HepG2 (cell line): ENCODE data around the gene BACE1-AS. TPM values are rescaled to one million over a fixed set of nuclear protein-coding genes. Genes with fewer than 3 reads are reported as not detected.

ENCODE experiments used
- CBX5 ChIP-seq: sonication (generic); formaldehyde crosslinking; IDR thresholded peaks from 2 replicates; pipeline ENCODE4 v1.4.0; 2020; ENCODE audit warnings: missing genetic modification reagents, borderline replicate concordance
- GMEB1 ChIP-seq: sonication (generic); formaldehyde crosslinking; IDR thresholded peaks from 2 replicates; pipeline ENCODE4 v1.5.1; 2020; ENCODE audit warnings: missing genetic modification reagents, mild to moderate bottlenecking, borderline replicate concordance
- HNF1A ChIP-seq, 2 experiments: sonication (generic) in 1 of 2; formaldehyde crosslinking in 1 of 2; IDR thresholded peaks; 2 replicates each; pipeline versions ENCODE4 v1.4.0 to v1.6.1; 2016 to 2020; ENCODE audit warnings: borderline replicate concordance in 1 of 2, low read depth in 1 of 2, mild to moderate bottlenecking in 1 of 2, missing genetic modification reagents in 1 of 2
- NFYB ChIP-seq: sonication (generic); formaldehyde crosslinking; IDR thresholded peaks from 2 replicates; pipeline ENCODE4 v1.4.0; 2020; ENCODE audit warnings: missing genetic modification reagents
- STAT5B ChIP-seq: sonication (generic); formaldehyde crosslinking; IDR thresholded peaks from 2 replicates; pipeline ENCODE4 v1.4.0; 2020; ENCODE audit warnings: missing genetic modification reagents
- TBX3 ChIP-seq: fragments of 450-650 bp; IDR thresholded peaks from 2 replicates; pipeline ENCODE4 v1.6.1; 2017; ENCODE audit warnings: antibody characterized with exemption, mild to moderate bottlenecking, inconsistent platforms, borderline replicate concordance
- ZBTB8A ChIP-seq: sonication (generic); formaldehyde crosslinking; IDR thresholded peaks from 2 replicates; pipeline ENCODE4 v1.4.0; 2020; ENCODE audit warnings: mild to moderate bottlenecking, low read depth, missing genetic modification reagents, borderline replicate concordance
- ZFP36L2 ChIP-seq: sonication (generic); formaldehyde crosslinking; IDR thresholded peaks from 2 replicates; pipeline ENCODE4 v1.4.0; 2020; ENCODE audit warnings: missing genetic modification reagents
- ZFYVE20 ChIP-seq: sonication (generic); formaldehyde crosslinking; IDR thresholded peaks from 2 replicates; pipeline ENCODE4 v1.8.0; 2023; ENCODE audit warnings: low read depth, mild to moderate bottlenecking, moderate library complexity, missing genetic modification reagents, borderline replicate concordance
- ZMAT3 ChIP-seq: sonication (generic); formaldehyde crosslinking; conservative IDR thresholded peaks from 2 replicates; pipeline ENCODE4 v1.7.0; 2021; ENCODE audit warnings: missing genetic modification reagents
- ZNF20 ChIP-seq: sonication (generic); formaldehyde crosslinking; IDR thresholded peaks from 2 replicates; pipeline ENCODE4 v1.4.0; 2020; ENCODE audit warnings: mild to moderate bottlenecking, moderate library complexity, missing genetic modification reagents
- ZNF225 ChIP-seq: sonication (generic); formaldehyde crosslinking; IDR thresholded peaks from 2 replicates; pipeline ENCODE4 v1.4.0; 2020; ENCODE audit warnings: mild to moderate bottlenecking, missing genetic modification reagents
- polyA plus RNA-seq, 8 experiments: library from polyadenylated mRNA; depleted of rRNA in 3 of 8; stranded (reverse) in 7 of 8; unstranded in 1 of 8; fragments of >200 nt; fragmentation: Illumina TruSeq in 4 of 8; extraction: Trizol in 4 of 8; gene quantifications; 2 replicates each; pipeline versions ENCODE4 v1.2.1 to v1.2.3, GENCODE V29; 2011 to 2016; ENCODE audit warnings: low read depth in 4 of 8, missing spikeins in 1 of 8, mixed read lengths in 1 of 8; ENCODE audit not compliant: insufficient read depth in 1 of 8
- total RNA-seq, 5 experiments: library from RNA; depleted of rRNA; stranded (reverse); fragments of >200 nt; fragmentation: Illumina TruSeq; extraction: Trizol; gene quantifications; 2 replicates each; pipeline ENCODE4 v1.2.3, GENCODE V29; 2016; ENCODE audit warnings: low read depth in 1 of 5
- TF ChIP-seq, protein P1 (sequence below): sonication (generic); formaldehyde crosslinking; IDR thresholded peaks from 2 replicates; pipeline ENCODE4 v1.8.0; 2022; ENCODE audit warnings: missing genetic modification reagents, mild to moderate bottlenecking, moderate library complexity, borderline replicate concordance
- TF ChIP-seq, protein P2 (sequence below): IDR thresholded peaks from 2 replicates; pipeline ENCODE4 v1.6.1; 2016; ENCODE audit warnings: low read depth
- TF ChIP-seq, protein P3 (sequence below): sonication (generic); formaldehyde crosslinking; IDR thresholded peaks from 2 replicates; pipeline ENCODE4 v1.8.1; 2023; ENCODE audit warnings: missing genetic modification reagents, mild to moderate bottlenecking, borderline replicate concordance
- TF ChIP-seq, protein P4 (sequence below): sonication (generic); formaldehyde crosslinking; IDR thresholded peaks from 2 replicates; pipeline ENCODE4 v1.5.1; 2020; ENCODE audit warnings: mild to moderate bottlenecking, missing genetic modification reagents, moderate library complexity

BACE1-AS gene
- total and polyA plus RNA-seq, 2 of the 13 experiments (the other 11 are each of a cell fraction or from before 2014, with no cell fraction given): 2.0 to 3.9 TPM

DNA sequence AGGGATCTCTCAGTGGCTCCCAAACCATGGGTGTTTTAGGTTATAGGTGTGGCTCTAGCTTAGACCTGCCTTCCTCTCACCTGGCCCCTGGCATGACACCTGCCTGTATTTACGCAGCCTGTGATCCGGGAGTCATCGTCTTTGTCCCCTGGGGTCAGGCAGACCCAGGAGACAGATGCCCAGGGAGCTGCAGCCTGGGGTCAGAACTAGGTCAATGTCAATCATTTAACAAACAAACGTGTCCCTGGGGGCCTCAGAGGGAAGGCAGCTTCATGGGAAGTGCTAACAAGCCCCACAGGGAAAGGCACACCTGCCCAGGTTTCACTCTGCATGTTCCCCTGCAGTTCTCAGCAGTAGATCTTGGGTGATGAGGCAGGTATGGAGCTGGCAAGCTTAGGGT, 12.0 kb downstream of the BACE1-AS start (continued):
- TF ChIP-seq, protein P1, sequence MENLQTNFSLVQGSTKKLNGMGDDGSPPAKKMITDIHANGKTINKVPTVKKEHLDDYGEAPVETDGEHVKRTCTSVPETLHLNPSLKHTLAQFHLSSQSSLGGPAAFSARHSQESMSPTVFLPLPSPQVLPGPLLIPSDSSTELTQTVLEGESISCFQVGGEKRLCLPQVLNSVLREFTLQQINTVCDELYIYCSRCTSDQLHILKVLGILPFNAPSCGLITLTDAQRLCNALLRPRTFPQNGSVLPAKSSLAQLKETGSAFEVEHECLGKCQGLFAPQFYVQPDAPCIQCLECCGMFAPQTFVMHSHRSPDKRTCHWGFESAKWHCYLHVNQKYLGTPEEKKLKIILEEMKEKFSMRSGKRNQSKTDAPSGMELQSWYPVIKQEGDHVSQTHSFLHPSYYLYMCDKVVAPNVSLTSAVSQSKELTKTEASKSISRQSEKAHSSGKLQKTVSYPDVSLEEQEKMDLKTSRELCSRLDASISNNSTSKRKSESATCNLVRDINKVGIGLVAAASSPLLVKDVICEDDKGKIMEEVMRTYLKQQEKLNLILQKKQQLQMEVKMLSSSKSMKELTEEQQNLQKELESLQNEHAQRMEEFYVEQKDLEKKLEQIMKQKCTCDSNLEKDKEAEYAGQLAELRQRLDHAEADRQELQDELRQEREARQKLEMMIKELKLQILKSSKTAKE: peak; percentile 92
- TF ChIP-seq CBX5 (CRISPR knock-in tag): no peak
- no peak for TF ChIP-seq ZFYVE20 (CRISPR knock-in tag)
- TF ChIP-seq STAT5B: no peak
- no peak for TF ChIP-seq HNF1A (IDR thresholded peaks at IDR 0.05; ENCODE audit: low read depth)
- TF ChIP-seq HNF1A (CRISPR knock-in tag; IDR thresholded peaks at IDR 0.05; ENCODE audit: borderline replicate concordance): peak; percentile 27; the same call in 1 of the 2 replicates
- TF ChIP-seq, protein P2, sequence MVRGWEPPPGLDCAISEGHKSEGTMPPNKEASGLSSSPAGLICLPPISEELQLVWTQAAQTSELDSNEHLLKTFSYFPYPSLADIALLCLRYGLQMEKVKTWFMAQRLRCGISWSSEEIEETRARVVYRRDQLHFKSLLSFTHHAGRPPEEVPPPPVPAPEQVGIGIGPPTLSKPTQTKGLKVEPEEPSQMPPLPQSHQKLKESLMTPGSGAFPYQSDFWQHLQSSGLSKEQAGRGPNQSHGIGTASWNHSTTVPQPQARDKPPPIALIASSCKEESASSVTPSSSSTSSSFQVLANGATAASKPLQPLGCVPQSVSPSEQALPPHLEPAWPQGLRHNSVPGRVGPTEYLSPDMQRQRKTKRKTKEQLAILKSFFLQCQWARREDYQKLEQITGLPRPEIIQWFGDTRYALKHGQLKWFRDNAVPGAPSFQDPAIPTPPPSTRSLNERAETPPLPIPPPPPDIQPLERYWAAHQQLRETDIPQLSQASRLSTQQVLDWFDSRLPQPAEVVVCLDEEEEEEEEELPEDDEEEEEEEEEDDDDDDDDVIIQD (CRISPR knock-in tag): no peak
- no peak for TF ChIP-seq GMEB1
- no peak for TF ChIP-seq ZNF20 (CRISPR knock-in tag)
- no peak for TF ChIP-seq ZFP36L2 (CRISPR knock-in tag)
- TF ChIP-seq ZMAT3 (CRISPR knock-in tag): no peak
- TF ChIP-seq NFYB (CRISPR knock-in tag): no peak
- no peak for TF ChIP-seq TBX3
- TF ChIP-seq ZBTB8A (CRISPR knock-in tag): no peak
- TF ChIP-seq, protein P3, sequence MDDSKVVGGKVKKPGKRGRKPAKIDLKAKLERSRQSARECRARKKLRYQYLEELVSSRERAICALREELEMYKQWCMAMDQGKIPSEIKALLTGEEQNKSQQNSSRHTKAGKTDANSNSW (CRISPR knock-in tag): no peak
- TF ChIP-seq, protein P4, sequence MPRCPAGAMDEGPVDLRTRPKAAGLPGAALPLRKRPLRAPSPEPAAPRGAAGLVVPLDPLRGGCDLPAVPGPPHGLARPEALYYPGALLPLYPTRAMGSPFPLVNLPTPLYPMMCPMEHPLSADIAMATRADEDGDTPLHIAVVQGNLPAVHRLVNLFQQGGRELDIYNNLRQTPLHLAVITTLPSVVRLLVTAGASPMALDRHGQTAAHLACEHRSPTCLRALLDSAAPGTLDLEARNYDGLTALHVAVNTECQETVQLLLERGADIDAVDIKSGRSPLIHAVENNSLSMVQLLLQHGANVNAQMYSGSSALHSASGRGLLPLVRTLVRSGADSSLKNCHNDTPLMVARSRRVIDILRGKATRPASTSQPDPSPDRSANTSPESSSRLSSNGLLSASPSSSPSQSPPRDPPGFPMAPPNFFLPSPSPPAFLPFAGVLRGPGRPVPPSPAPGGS (CRISPR knock-in tag): no peak
- TF ChIP-seq ZNF225 (CRISPR knock-in tag): no peak
